Stimulated activated CD8-positive, alpha-beta memory T cell treated with anti-CD3 and anti-CD28 coated beads, Interleukin-7, amount 100 ng/mL, for 1 hour (primary cell): Measurements from ENCODE around the gene MAPK9.

Experiments used
- DNase-seq, 2 donors: peaks; one replicate each; pipeline ENCODE4 v3.0.0-alpha.2; 2020; ENCODE audit warnings: low read depth in 2 of 2

MAPK9 gene

DNA sequence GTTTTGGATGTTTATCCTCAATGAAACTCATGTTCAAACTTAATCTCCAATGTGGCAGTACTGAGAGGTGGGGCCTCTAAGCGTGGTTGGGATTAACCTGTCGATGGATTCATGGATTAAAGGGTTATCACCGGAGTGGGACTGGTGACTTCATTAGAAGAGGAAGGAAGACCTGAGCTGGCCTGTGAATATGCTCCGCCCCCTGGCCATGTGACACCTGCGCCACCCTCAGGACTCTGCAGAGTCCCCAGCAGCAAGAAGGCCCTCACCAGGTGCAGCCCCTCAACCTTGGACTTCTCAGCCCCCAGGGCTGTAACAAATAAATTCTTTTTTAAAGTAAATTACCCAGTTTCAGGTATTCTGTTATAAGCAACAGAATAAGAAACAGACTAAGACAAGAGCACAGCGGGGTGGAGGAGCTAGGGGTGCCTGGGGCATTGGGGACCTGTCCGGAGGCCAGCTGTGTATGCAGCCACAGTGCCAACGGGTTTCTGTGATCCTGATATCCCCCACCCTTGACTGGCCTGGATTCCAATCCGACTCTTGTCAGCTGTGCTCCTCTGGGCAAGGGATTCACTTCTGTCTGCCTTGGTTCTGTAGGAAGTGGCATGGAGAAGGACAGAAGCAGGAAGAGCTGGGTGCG lies 3.2 kb upstream of the MAPK9 start:
- no peak for DNase-seq

- DNase-seq = no peak
Measured at GRCh38 chr5:180294411-180294810, 2.5 kb upstream of the MAPK9 start.

DNA sequence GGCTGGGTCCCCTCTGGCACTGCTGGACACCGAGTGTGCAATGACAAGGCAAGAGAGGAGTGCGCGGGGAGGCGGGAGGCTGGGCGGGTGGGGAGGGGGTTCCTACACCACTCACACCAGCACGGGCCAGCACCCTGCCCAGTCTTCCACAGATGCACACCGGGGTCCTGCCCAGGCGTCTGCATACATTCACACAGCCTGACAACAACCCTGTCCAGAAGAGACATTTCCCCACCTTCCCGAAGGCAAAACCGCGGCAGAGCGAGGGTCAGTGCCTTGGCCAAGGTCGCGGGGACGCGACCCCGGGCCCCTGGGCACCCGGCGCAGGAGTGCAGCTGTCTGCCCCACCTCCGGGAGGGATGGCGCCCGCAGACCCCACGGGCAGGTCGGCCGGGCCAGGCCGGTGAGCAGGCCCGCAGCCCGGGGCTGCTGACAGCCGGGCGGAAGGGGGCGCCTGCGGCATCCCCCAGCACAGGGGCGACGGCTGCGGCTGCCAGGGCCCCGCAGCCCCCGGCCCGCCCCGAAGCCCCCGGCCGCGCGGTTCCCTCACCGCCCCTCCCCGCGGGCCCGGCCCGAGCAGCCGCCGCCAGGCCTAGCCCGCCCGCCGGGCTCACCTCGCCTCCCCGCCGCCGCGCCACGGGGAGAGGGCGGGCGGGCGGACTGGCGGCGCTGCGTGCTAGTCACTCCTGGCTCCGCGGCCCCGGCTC lies 496 bp downstream of the MAPK9 start:
- no peak for DNase-seq

- DNase-seq = no peak
Measured at GRCh38 chr5:180290568-180291233, 1.2 kb downstream of the MAPK9 start.

DNA sequence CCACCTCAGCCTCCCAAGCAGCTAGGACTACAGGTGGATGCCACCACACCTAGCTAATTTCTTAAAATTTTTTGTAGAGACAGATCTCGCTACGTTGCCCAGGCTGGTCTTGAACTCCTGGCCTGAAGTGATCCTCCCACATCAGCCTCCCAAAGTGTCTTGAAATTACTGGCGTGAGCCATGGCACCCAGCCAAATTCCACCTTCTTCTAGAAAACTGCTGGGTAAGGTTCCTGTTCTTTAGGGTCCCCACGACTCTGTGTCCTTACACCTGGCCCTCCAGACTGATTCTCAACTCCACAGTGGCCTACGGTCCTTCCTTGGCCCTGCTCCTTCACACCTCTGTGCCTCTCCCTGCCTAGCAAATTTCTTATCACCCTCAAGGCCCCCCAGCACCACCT lies 1.9 kb downstream of the MAPK9 start:
- no peak for DNase-seq

DNA sequence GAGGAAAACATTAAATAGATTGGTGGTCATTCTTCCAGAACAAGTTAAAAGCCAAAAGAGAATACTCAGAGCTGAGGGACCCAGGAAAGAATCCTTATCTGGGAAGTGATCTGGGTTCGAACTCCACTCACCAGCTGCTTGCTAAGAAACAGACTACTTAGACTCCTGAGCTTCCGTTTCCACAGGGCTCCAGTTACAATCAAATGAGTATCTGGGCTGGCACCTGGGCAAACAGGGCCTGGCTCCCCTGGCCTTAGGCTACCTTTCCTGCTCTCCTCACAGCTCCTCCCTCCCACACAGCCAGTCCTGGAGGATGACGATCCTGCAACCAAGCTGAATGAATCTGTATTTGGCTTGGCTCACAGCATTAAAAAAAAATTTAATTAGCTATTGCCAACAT lies 2.5 kb downstream of the MAPK9 start:
- DNase-seq = no peak

DNA sequence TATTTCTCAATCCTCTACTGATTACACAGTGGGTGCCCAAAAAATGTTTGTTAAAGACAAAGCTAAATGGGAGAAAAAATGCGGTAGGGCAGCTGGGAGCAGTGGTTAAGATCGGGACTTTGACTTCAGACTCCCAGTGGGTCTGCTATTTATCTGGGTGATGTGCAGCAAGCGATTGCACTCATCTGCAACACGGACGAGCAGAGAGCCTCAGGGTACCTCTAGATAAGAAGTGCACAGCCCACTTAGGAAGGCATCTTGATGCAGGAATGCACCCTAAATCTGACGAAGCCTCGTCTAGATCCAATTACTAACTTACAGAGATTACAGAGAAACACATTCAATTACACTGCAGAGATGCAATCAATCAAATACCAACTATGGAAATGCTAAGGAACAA lies 4.0 kb downstream of the MAPK9 start:
- DNase-seq = no peak

- no peak for DNase-seq
Measured at GRCh38 chr5:180287404-180287803, 4.5 kb downstream of the MAPK9 start.

DNA sequence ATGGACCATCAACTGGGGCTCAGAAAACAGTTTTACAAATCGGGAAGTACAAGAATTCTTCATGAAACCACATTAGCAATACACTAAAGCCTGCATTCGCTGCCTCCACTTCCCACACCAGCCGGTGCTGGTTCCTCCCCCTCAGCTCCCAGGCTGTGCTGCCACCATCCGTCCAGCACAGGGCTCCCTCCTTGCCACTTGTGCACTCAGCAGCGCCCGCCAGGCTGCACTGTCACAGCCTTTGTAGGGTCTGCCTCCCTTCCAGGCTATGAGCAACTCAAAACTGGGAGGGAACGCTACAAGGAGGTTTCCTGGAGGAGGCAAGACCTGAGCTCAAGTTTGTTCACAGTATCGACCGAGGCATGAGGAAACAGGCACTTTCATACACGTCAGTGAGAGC lies 7.7 kb downstream of the MAPK9 start:
- no peak for DNase-seq

- DNase-seq = no peak
Measured at GRCh38 chr5:180283026-180283615, 8.8 kb downstream of the MAPK9 start.

- no peak for DNase-seq
Measured at GRCh38 chr5:180282281-180282680, 9.6 kb downstream of the MAPK9 start.

DNA sequence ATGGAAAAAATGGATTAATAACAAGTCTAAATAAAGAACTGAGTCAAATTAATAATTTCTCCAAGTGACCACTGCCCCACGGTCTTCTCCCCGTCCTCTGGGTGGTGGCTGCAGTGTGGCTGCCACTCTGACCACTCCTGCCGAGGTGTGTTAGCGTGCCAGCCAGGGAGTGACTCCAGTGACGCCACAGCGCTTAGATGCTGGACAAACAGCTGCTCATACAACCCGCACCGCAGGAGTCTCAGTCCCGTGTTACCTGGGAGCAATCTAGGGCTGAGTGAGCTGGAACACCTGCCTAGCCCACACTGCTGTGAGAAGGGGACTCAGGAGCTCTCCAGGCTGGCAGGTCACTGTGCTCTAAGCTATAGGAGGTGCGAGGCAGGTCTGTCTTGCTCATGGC lies 10.2 kb downstream of the MAPK9 start:
- no peak for DNase-seq

- no peak for DNase-seq
Measured at GRCh38 chr5:180274695-180275094, 17.2 kb downstream of the MAPK9 start.

GRCh38 chr5:180271221-180271620 lies 20.7 kb downstream of the MAPK9 start:
- no peak for DNase-seq

- DNase-seq = no peak
Measured at GRCh38 chr5:180259260-180259611, 32.6 kb downstream of the MAPK9 start.

DNA sequence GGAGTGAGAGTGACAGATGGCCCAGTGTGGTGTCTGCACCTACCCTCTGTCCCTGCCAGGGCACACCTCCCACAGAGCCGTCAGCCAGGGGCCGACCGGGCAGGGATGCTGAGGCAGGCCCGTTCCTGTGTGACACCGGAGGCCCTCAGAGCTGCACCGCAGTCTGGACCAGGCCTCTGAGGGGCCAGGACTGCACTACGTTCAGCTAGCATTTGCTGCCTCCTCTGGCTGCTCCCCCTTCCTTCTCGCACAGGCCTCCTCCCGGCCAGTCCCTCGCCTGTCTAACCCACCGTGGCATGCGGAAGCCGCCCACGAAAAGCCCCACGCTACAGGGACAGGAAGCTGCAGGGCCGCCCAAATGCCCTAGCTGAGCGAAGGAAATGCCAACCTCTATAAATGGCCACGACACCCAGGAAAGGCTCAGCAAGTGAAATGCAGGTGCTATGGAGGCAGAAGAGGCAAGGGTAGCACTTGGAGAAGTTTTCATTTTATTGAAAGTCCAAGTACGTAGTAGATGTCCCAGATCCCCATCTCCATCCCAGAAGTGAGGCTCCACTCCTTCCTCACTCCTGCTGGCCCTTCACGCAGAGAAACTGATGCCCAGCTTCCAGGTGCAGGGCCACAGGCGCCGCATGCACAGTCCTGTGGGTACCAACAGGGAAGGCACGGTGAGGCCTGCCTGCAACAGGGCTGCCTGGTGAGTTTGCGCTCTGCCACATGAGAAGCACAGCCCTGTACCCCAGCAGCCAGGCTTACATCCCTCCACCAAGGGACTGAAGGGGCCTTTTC lies 38.7 kb downstream of the MAPK9 start:
- DNase-seq = no peak

DNA sequence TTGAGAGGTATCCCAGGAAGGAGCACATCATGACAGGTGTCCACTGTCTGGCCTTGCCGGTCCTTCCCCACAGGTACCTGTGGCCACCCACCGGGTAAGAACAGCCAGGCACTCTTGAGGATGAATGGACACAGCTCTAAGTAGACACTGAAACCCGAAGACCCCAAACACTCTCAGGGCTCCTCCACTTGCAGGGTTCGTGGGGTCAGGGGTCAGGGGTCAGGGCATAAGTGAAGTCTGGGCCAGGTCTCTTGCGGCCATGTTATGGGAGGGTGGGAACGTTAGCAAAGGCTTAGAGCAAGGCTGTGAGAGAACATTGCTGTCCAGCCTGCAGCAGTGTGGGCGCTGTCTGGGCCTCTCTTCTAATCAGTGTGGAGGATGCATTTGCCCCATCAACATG lies 40.0 kb downstream of the MAPK9 start:
- DNase-seq = no peak

DNA sequence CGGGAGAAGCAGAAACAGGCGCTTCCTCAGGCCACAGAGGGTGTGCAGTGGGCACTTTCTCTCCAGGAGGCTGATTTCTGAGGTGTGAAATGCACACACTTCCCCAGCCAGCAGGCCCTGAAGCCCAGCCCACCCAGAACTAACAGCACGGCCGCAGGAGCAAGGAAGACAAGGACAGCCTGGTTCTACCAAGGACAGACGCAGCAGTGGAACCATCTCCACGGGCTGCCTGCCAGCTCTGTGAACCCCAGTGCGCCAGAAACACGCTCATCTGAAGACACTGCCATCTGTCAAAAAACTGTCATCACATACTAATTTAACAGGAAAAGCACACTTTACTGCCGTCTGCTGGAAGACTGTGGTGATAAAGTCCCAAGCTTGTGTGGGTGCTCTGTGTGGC lies 40.7 kb downstream of the MAPK9 start:
- no peak for DNase-seq

GRCh38 chr5:180250329-180250728 lies 41.6 kb downstream of the MAPK9 start:
- no peak for DNase-seq

DNA sequence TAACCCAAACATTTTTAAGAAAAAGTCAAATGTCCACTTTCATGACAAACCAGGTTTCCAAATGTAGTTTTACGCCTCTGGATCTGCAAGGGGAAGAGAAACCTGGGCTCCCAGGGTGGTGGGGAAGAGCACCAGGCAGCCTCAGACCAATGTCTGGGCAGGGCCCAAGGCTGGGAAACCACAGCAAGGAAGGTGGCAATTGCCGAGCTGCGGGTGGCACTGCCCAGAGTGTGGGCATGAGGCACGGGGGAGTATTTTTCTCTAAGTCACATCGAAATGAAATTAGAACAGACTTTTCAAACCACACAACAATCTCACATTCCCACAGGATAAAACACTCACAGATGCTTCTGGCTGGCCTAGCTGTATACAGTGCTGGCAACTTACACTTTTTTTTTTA lies 50.3 kb downstream of the MAPK9 start:
- DNase-seq = no peak

DNA sequence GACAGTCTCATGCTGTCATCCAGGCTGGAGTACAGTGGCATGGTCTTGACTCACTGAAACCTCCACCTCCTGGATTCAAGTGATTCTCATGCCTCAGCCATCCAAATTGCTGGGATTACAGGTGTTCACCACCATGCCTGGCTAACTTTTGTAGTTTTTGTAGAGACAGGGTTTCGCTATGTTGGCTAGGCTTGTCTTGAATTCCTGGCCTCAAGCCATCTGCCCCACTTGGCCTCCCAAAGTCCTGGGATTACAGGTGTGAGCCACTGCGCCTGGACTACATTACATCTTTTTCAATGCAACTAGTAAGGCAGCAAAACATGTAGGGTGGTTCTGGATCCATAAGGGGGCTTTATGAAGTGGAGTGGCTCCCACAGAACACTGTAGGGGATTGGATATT lies 53.3 kb downstream of the MAPK9 start:
- DNase-seq = no peak

- DNase-seq = no peak
Measured at GRCh38 chr5:180235846-180236245, 56.0 kb downstream of the MAPK9 start.
